Measurements from ENCODE around the gene DBP. TPM values are rescaled to one million over a fixed set of nuclear protein-coding genes. Genes with fewer than 3 reads are reported as not detected.
A peak's percentile ranks its signal among the peaks of the same experiment; 100 is the strongest.

The DBP gene
- total and polyA plus RNA-seq, 2 experiments from 2014 or later: 5.7 to 6.3 TPM

GRCh38 chr19:48614436-48615230 is 22.5 kb downstream of the DBP start, which contains the start of gene FAM83E:
FAM83E (minus strand) TSS chr19:48615076; CDS start chr19:48613372, 1,704 bp downstream.
- no peaks in the 10 kb centered on the region for H3K27me3 ChIP-seq (ENCODE audit: insufficient read depth)
- H3K27ac ChIP-seq (ENCODE audit: low read depth): peak within 1 kb of the TSS; percentile 99
- H3K4me3 ChIP-seq: peak within 1 kb of the TSS; percentile 49
- Mint-ChIP-seq H3K27me3 (ENCODE audit: insufficient read depth, low read depth, poor library complexity) (peaks cover 43% of the 10 kb centered on the region), H3K4me3 (peak within 1 kb of the TSS; percentile 61), H3K27ac (peak within 1 kb of the TSS; percentile 98), H3K9me3 (no peaks in the 10 kb centered on the region; the same call in 1 of the 3 replicates), H3K36me3 (ENCODE audit: low read depth) (peaks cover 53% of the 10 kb centered on the region), H3K4me1 (peaks cover 44% of the 10 kb centered on the region)
- DNase-seq (ENCODE audit: low spot score): peak; percentile 93
- peaks cover 47% of the 10 kb centered on the region for H3F3A ChIP-seq (replicated peaks; ENCODE audit: low read depth)
- H3K4me2 ChIP-seq: peak within 1 kb of the TSS; percentile 99
- H2AFZ ChIP-seq: no peak within 1 kb of the TSS
- peaks cover 33% of the 10 kb centered on the region for H3K79me2 ChIP-seq (replicated peaks; ENCODE audit: insufficient read depth)
- TF ChIP-seq ZNF114 (CRISPR knock-in tag; IDR thresholded peaks at IDR 0.05): no peak
- TF ChIP-seq POLR2AphosphoS5 (IDR thresholded peaks at IDR 0.05; ENCODE audit: low read depth): peak; percentile 68
- TF ChIP-seq, protein P1, sequence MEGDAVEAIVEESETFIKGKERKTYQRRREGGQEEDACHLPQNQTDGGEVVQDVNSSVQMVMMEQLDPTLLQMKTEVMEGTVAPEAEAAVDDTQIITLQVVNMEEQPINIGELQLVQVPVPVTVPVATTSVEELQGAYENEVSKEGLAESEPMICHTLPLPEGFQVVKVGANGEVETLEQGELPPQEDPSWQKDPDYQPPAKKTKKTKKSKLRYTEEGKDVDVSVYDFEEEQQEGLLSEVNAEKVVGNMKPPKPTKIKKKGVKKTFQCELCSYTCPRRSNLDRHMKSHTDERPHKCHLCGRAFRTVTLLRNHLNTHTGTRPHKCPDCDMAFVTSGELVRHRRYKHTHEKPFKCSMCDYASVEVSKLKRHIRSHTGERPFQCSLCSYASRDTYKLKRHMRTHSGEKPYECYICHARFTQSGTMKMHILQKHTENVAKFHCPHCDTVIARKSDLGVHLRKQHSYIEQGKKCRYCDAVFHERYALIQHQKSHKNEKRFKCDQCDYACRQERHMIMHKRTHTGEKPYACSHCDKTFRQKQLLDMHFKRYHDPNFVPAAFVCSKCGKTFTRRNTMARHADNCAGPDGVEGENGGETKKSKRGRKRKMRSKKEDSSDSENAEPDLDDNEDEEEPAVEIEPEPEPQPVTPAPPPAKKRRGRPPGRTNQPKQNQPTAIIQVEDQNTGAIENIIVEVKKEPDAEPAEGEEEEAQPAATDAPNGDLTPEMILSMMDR (conservative IDR thresholded peaks at IDR 0.05; ENCODE audit: low read depth in 2 of 2): peak in 1 of 2 experiments; percentile 14; a peak in 1 of 4 replicates
- H3K36me3 ChIP-seq (ENCODE audit: insufficient read depth): peaks cover 32% of the 10 kb centered on the region
- peaks cover 21% of the 10 kb centered on the region for H4K20me1 ChIP-seq (replicated peaks; ENCODE audit: insufficient read depth)
- no peaks in the 10 kb centered on the region for H3K9me2 ChIP-seq (ENCODE audit: insufficient read depth)
- H3K4me1 ChIP-seq (ENCODE audit: insufficient read depth): peaks cover 39% of the 10 kb centered on the region
- ATAC-seq: peak; percentile 29

- peak; percentile 13 for ATAC-seq
- TF ChIP-seq, protein P1 (conservative IDR thresholded peaks at IDR 0.05; ENCODE audit: low read depth in 2 of 2): no peak
- TF ChIP-seq NANOG (IDR thresholded peaks at IDR 0.05; ENCODE audit: borderline replicate concordance) (no peak), REST (IDR thresholded peaks at IDR 0.05; ENCODE audit: unreplicated experiment) (no peak), STAT1 (IDR thresholded peaks at IDR 0.05; ENCODE audit: unreplicated experiment) (no peak), POLR2AphosphoS5 (IDR thresholded peaks at IDR 0.05; ENCODE audit: low read depth) (peak; percentile 2; the same call in 1 of the 2 replicates)
These were observed 23.2 kb downstream of the DBP start for GRCh38 chr19:48613852-48614435.

More at GRCh38 chr19:48613852-48614435, 23.2 kb downstream of the DBP start:
- peaks cover 53% of the 10 kb centered on the region for H3K36me3 Mint-ChIP-seq (ENCODE audit: low read depth)
- Histone ChIP-seq H3K79me2 (replicated peaks; ENCODE audit: insufficient read depth) (peaks cover 32% of the 10 kb centered on the region), H3F3A (replicated peaks; ENCODE audit: low read depth) (peaks cover 47% of the 10 kb centered on the region), H3K4me2 (peak overlapping the region; percentile 99), H3K27me3 (ENCODE audit: insufficient read depth) (no peaks in the 10 kb centered on the region), H3K36me3 (ENCODE audit: insufficient read depth) (peaks cover 32% of the 10 kb centered on the region), H2AFZ (no peak overlapping the region), H3K4me3 (peak overlapping the region; percentile 49), H3K4me1 (ENCODE audit: insufficient read depth) (peaks cover 39% of the 10 kb centered on the region), H4K20me1 (replicated peaks; ENCODE audit: insufficient read depth) (peaks cover 21% of the 10 kb centered on the region), H3K9me2 (ENCODE audit: insufficient read depth) (no peaks in the 10 kb centered on the region), H3K27ac (ENCODE audit: low read depth) (peak overlapping the region; percentile 99)
- H3K27me3 Mint-ChIP-seq (ENCODE audit: insufficient read depth, low read depth, poor library complexity): peaks cover 42% of the 10 kb centered on the region
- no peak for DNase-seq (ENCODE audit: low spot score)
- H3K4me3 Mint-ChIP-seq: peak overlapping the region; percentile 61
- H3K27ac Mint-ChIP-seq: peak overlapping the region; percentile 98
- peaks cover 42% of the 10 kb centered on the region for H3K4me1 Mint-ChIP-seq
- no peaks in the 10 kb centered on the region; the same call in 1 of the 3 replicates for H3K9me3 Mint-ChIP-seq

Measured in GM23338 (cell line).